Islet of Langerhans (tissue), 1 donor: ENCODE measurements around the gene MFAP3L.
"Not testable (repeated sequence)": the region's sequence is repeated elsewhere in the genome, so short reads cannot be mapped to it uniquely, and the experiment has no call there.

Experiments used
- FAIRE-seq: peaks from one replicate; lab custom pipeline; 2011; peaks lifted over from hg19 to GRCh38; lab: Jason Lieb, UNC

Gene MFAP3L

GRCh38 chr4:169987327-169988228 lies 38.6 kb downstream of the MFAP3L start:
- FAIRE-seq: no peak

DNA sequence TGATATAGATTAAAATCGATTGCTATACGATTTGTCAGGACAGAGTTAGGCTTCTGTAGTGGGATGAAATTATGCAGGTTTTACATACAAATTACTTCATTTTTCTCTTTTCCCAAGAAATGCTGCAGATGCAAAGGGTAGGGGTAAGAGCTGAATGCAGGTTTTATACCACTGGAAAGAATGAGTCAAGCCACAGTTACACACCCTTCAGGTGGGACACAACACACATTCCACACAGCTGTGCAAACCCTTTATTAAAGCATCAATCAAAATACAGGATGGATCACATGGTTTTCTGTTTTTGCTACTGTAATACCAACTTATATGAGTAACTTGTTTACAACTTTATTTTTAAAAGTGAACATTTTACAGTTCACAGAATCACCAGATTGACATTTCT lies 39.8 kb downstream of the MFAP3L start:
- FAIRE-seq: no peak

GRCh38 chr4:169985881-169986280 lies 40.3 kb downstream of the MFAP3L start:
- FAIRE-seq: no peak

GRCh38 chr4:169984745-169985144 lies 41.5 kb downstream of the MFAP3L start:
- FAIRE-seq: no peak

DNA sequence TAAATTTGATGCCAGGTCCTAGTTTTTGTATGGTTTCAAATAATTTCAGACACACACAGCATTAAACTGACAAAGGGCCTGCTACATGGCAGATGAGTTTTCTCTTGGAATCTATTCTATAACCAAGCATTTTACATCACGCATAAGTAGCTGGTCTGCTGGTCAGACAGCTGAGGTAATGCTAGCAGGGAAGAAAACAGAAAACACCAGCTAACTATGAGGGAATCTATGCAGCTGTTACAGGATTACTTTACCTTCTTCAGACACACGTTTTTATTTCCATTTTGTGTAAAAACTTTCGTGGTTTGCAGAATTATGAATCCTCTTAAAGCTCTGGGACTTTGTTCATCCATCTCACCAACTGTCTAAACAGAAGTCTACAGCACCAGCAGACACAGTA lies 42.0 kb downstream of the MFAP3L start:
- FAIRE-seq: no peak

DNA sequence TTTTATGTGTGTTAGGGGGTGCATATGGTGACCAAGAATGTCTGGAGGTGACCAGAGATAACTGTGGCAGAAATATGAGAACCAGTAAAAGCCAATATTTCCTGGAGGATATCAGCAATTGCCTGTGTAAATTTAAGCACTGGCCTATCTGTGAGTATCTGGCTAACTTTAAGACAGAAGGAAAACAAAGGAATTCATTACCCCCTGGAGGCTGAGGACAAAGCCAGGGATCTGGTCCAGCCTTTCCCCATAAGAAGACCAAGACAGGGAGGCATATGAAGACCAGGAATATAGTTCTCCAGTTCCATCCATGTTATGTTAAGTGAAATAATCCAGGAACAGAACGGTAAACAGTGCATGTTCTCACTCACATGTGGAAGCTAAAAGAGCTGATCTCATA lies 49.2 kb downstream of the MFAP3L start:
- FAIRE-seq: no peak

- FAIRE-seq: no peak
Measured at GRCh38 chr4:169975838-169976796, 50.1 kb downstream of the MFAP3L start.

GRCh38 chr4:169975131-169975837 lies 50.9 kb downstream of the MFAP3L start:
- FAIRE-seq: no peak

DNA sequence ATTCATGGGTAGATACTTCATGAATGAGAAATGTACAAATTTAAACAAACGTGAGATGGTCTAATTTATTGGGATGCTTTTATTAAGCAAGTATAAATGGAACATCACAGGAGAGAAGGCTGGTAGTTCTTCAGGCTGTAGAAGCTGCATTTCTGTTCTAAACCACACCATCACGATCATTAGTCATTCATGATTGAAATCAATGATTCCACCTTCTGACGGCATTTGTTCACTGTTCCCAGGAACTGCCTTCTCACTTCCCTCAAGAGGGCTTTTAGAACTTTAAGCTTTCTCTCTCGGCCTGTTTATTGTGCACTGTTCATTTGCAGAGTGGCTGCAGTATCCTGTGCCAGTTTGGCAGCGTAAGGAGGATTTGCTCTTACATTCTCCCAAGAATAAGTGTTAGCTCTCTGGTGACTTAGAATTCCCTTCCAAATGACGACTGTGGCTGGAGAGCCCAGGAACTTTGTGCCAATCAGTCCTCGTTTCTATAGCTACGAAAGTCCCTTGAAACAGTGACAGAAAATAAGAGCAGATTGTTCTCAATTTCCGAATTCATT lies 54.7 kb downstream of the MFAP3L start:
- FAIRE-seq: no peak

DNA sequence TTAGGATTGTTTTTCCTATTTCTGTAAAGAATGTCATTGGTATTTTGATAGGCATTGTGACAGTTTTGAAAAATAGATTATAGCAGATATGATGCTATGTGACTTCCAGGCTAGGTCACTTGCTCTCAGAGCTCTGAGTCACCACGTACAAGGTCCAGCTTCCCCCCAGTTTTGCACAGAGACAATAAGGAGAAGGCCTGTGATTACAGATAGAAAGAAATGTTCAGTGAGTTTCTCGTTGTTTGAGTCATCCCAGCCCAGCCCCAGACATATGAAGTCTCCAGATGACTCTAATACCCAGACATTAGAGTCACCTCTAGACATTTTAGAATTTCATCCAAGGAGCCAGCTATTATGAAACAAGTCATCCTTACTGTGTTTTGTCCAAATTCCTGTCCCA lies 57.2 kb downstream of the MFAP3L start:
- FAIRE-seq: no peak

DNA sequence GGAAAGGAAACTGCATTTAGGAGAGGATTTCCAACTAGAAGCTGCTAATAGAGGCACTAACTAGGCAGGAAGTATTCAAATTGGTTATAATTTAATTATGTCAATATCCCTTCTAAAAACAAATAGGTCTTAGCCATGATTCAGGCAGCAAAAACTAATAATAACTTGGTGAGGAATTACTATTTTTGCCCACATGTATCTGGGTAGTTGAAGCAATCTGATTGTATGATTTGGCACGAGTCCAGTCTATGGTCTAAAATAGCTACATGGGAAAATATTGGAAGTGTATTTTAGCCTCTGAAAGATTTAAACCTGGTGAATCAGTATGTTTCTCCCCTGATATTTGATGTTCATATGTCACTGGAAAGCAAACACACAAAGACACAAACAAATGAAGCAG lies 62.2 kb downstream of the MFAP3L start:
- peak; percentile 85 for FAIRE-seq

- no peak for FAIRE-seq
Measured at GRCh38 chr4:169959254-169959653, 66.9 kb downstream of the MFAP3L start.

GRCh38 chr4:169958629-169959028 lies 67.6 kb downstream of the MFAP3L start:
- FAIRE-seq: no peak

- FAIRE-seq: no peak
Measured at GRCh38 chr4:169957785-169958184, 68.4 kb downstream of the MFAP3L start.

GRCh38 chr4:169956091-169956843 lies 69.9 kb downstream of the MFAP3L start:
- FAIRE-seq: no peak

GRCh38 chr4:169955521-169955920 lies 70.7 kb downstream of the MFAP3L start:
- FAIRE-seq: no peak

DNA sequence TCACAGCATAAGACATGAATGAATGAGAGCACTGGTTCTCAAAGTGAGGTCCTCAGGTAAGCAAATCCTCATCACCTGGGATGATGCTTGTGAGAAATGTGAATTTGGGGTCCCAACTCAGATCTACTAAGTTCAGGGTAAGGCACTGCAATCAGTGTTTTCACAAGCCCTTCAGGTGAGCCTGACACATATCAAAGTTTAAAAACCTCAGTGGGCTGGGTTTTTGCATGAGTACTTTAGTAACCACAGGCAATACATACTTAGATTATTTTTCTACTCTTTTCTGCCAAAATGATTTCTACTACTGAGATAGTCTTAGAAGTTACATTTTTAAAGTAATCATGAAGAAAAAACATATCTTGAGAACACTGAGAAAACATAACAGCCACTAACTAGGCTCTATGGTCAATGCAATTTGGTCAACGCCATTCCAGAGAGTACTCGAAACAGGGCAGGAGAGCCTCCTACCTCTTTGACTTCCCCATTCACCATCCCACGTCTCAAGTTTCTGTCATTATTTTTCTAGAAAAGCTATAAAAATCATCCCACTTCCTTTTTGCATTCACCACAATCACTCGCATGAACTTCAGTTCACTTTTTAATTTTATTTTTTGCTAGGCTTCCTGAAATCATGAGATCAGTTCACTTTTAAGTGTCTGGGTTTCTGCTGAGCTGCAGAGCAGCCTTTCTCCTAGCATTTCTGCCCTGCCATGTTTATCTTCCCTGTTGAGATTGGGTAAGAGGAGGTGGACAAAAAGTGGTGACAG lies 73.8 kb downstream of the MFAP3L start:
- FAIRE-seq: no peak

DNA sequence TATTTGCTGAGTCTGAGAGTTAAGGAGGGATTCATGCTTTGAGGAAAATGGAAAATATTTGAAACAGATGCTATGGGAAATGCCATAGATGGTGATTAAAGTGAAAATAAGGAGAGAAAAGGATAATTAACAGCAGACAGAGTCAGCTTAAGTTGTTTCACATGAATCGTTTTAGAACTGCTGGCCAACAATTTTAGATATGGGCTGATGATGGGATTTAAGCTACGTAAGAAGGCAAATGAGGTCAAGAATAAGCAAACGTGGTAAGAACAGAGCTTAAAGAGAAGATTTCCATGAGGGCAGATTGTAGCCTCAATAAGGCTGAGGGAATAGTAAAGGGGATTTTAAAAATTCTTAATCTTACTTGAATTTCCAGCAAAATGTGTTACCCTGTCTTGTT lies 77.9 kb downstream of the MFAP3L start:
- no peak for FAIRE-seq

DNA sequence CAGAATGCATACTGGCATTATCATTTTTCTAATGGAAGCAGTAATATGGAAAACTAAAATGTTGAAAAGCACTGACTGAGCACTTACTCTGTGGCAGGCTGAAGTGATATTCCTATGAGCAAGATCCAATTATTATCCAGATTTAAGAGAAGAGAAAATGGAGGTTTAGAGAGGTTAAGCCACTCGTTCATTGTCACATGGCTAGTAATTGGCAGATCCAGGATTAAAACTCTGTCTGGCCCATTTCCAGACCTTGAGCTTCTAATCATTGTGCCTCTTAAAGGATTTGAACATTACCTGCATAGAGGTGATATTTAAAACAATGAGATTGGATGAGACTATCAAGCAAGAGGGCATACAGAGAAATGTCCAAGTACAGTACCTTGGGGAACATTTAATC lies 80.6 kb downstream of the MFAP3L start:
- FAIRE-seq: no peak

- not testable (repeated sequence) for FAIRE-seq
Measured at GRCh38 chr4:169943601-169944000, 82.6 kb downstream of the MFAP3L start.

DNA sequence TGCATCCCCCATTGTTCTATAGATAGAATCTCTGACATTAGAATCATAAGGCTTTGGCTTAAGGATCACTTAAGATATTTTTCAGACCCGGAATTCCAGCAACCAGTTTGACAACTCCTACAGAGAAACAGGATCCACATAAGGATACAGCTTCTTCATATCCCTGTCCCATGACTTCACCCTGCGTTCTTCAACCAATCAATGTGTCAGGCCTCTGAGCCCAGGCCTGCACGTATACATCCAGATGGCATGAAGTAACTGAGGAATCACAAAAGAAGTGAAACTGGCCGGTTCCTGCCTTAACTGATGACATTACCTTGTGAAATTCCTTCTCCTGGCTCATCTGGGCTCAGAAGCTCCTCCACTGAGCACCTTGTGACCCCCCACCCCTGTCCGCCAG lies 85.1 kb downstream of the MFAP3L start:
- no peak for FAIRE-seq
